HG03571 (cell line): ENCODE measurements around the gene RNFT2.

Experiments used
- ATAC-seq: cut with Tn5 transposase; IDR thresholded peaks from one replicate; pipeline ENCODE4 v1.9.1; 2021; ENCODE audit not compliant: unreplicated experiment

The RNFT2 gene

GRCh38 chr12:116876151-116876869 lies 138.2 kb downstream of the RNFT2 start:
- no peak for ATAC-seq

DNA sequence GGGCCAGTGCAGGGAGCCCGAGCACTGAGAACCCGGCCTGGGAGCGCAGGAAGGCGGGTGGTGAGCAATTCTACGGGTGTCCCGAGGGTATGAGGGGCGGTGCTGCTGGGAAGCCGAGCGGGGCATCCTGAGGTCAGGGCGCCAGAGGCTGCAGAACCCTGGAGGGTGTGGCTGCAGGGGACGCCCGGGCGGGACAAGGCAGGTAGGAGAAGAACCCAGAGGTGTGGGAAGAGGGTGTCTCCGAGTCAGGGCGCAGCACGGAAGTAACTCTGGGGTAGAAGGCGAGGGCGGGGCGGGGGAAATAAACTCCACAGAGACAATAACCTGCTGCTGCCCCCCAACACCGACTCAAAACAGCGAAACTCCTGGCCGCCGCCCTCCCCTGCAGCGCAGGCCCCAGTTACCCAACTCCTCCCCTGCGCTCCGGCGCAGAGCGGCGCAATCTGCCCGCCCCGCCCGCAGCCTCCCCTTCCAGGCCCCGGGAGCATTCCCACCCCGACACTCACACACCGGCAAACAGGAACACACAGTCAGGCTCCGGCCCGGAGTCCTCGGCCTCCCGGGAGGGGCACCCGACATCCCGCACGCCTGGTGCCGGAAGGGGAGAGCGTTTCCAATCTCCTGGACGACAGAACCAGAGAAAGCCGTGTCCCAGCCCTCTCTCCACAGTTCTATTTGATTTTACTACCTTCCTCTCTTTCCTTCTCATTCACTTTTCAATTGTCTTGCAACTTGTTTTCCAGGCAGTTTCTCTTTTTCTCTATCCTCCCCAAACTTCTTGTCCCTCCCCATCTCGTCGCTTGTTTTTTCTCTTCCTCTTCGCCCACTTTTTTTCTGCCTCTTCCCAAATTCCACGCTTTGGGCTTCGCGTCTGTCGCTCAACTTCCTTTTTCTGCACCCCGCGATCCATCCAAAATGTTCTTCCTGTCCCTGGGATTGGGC lies 140.7 kb downstream of the RNFT2 start:
- ATAC-seq, result no peak

DNA sequence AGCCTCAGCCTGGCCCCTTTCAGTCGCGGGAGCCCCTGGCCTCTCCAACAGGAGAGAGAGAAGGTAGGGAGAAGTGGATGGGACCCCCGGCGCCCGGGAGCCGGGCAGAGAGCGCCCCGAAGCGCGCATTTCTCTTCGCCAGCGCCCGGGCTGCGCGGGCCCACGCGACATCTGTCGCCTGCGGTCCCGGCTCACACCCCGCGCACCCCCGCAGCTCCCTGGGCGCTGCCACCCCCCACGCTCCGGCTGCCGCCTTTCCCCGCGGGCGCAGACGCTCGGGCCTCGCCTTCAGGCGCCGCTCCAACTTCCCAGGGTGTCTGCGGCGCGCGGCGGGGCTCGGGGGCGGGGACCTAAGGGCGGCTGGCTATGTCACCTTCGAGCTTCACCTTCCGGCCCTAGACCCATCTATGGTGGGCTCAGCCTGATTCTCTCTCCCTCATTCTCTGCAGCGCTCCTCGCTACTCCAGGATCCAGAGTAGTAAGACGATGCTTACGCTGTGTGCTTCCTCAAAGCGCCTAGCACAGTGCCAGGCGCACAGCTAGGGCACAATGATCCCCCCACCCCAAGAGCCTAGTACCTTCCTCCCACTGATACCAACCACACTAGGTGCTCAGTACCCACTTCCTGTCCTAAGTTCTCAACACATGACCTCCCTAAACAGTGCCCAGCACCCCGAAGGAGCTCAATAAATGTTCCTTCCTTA lies 141.5 kb downstream of the RNFT2 start:
- ATAC-seq, result no peak

DNA sequence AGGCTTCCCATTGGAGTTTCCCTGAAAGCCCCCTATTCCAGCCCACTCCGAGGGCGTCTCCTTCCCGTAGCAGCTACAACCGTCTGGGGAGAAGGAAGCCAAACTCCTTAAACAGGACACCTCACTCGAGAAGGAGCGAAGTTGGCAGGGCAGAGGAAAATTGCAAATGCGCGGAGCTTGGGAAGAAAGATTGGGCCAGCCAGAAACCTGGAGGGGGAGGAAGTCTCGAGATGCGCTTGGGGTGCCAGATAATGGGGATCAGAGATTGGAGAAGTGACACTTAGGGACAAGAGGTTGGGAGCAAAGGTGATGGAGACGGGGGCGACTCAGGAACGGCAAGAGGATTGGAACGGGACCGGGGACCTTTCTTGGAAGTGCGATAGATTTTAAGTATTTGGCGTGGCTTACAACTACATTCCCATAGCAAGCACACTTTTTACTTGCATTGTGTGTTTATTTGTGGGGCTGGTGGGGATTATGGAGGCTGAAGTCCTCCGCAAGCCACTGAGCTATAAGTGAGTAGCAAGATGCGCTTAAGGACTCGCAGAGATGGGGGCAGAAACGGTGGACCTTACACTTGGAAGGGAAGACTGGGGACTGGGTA lies 142.2 kb downstream of the RNFT2 start:
- ATAC-seq, result no peak

- ATAC-seq, result no peak
Measured at GRCh38 chr12:116880817-116881324, 142.8 kb downstream of the RNFT2 start.

DNA sequence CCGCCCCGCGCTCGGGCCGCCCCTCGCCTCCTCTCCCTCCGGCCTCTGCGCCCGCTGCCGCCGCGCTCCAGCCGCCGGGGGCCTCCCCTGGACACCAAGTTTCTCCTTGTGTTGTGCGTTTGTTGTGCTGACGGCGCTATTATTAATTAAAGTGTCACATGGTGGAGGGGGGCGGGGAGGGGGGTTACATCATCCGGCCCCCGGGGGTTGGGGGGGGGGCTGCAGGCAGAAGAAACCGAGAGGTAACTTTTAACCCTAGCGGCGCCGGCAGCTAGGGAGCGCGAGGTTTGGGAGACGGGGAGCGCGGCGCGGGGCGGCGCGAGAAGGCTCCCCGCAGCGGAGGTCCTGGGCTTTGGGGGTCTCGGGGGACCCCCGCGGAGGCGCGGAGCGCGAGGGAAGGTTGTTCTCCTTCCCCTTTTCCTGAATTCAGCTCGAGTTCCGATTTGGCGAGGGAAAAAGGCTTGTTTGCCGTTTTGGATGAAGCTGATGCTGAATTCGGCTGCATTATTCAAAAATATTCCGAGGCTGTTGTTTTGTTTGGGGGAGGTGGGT lies 143.3 kb downstream of the RNFT2 start, which contains the start of gene HRK:
TSS of gene HRK (minus strand) at position 117 of the 552 bp plus-strand sequence. CDS start 134 bp downstream, outside the sequence.
- ATAC-seq, result no peak

DNA sequence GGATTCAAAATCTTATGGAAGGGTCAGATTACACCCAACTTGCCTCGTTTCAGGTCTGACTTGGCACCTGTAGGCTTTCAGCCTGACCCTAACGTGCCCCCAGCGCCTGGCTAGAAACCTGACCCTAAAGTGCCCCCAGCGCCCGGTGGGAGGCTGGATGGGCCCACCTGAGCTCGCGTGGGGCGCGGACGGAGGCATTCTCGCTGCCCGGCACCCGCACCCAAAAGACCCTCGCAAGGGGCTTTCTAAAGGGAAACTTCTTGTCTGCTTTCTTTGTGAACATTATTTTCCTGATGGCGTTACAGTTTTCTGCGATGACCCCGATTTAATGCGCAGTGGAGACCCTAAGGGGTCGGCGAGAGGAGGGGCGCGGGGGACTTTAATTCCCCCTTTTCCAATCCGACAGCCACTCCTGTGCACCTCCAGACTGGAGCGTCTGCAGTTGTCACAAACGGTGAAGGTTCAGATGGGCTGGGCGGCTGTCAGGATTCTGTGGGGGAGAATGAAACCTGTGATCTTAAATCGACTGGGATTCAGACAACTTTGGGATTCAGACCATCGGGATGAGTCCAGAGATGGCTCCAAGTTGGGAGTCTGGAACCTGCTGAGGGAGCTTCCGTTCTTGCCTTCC lies 143.9 kb downstream of the RNFT2 start:
- ATAC-seq, result no peak

DNA sequence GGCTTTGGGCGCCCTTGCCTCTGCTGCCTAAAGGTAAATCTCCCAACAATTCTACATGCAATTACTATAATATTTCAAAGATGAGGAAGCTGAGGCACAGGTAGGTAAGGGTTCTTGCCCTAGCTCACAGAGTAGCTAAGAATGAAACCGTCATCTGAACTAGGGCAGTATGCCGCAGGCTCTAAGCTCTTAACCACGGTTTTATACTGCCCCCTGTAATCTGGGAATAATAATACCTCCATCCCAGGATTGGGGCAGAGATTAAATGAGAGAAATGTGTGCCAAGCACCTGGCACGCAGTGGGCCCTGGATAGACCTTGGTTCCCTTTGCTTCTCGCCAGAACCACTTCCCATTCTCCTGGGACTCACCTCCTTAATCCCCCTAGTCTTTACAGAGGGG lies 144.6 kb downstream of the RNFT2 start:
- no peak for ATAC-seq

DNA sequence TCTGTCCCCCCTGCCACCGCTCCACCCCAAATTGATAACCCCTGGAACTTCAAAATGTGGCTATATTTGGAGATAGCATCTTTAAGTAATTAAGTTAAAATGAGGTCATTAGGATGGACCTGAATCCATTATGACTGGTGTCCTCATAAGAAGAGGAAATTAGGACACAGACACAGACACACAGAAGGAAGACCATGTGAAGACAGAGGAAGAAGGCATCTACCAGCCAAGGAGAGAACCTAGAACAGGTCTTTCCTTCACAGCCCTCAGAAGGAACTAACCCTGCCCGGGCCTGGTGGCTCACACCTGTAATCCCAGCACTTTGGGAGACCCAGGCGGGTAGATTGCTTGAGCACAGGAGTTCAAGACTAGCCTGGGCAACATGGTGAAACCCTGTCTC lies 146.8 kb downstream of the RNFT2 start:
- no peak for ATAC-seq

GRCh38 chr12:116885491-116885890 lies 147.4 kb downstream of the RNFT2 start:
- no peak for ATAC-seq

DNA sequence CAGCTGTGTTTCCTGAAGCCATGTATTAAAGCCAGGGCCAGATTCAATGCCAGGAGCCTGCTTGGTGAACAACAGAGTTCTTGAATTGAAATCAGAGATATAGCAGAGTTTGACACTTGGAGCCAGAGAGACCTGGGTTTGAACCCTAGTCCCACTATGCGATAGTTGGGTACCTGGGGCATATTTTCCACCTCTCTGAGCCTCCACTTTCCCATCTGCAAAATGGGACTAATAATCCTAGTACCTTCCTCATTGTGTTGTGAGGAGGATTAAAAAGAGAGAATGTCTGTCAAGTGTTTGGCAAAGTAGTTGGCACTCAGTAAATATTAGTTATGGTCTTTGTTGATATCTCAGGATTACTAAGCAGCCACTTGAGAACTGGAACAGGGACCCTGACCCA lies 149.1 kb downstream of the RNFT2 start:
- no peak for ATAC-seq

GRCh38 chr12:116887897-116888296 lies 149.8 kb downstream of the RNFT2 start:
- ATAC-seq, result no peak

DNA sequence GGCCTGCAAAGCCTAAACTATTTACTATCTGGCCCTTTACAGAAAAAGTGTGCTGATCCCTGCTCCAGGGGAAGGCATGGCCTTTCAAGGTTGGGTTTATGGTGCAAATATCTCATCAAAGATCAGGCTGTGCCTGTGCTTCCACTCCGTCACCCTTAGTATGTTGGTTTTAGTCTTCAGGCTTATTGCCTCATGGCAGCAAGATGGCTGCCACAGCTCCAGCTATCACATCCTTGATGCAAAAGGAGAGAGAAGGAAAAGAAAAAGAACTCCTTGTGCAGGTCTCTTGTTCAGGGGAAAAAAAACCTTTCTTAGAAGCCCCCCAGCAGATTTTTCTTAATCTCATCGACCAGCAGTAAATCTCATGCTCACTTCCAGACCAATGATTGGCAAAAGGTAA lies 152.2 kb downstream of the RNFT2 start:
- no peak for ATAC-seq

DNA sequence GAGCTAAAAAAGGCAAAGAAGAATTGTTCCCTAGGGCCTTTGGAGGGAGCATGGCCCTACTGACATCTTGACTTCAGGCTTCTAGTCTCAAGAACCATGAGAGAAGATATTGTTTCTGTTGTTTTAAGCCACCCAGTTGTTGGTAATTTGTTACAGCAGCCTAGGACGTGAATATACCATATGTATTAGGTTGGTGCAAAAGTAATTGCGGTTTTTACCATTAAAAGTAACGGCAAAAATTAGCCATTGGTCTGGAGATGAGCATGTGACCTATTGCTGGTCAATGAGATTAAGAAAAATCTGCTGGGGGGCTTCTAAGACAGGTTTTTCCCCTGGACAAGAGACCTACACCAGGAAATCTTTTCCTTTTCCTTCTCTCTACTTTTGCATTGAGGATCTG lies 152.9 kb downstream of the RNFT2 start:
- no peak for ATAC-seq

DNA sequence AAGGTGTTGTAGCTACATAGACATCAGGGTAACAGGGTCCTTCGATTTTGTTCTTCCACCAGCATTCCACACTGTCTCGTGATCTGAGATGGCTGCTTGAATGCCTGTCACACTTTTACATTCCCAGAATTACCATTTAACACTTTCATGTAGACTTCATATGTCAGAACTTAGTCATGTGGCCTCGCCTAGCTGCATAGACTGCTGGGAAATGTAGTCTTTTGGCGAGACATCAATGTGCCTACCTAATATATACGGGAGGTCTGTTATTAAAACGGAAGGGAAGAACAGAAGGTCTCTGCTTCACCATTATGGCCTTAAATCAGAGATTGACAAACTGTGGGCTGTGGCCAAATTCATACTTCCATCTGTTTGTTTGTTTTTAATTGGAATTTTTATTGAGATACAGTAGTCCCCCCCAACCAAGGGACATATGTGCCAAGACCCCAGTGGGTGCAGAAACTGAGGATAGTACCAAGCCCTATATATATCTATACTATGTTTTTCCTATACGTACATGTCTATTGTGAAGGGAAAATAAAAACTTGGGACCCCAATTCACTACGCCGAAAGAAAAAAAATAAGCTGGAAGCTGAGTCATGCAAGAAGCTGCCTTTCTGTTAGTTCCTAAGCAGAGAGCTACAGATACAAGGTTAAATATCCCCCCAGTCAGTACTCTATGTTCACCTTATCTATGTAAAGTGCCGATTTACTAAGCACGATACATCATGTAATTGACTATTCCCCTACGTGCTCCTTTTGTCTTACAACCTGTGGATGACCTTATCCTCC lies 154.4 kb downstream of the RNFT2 start:
- no peak for ATAC-seq

- no peak for ATAC-seq
Measured at GRCh38 chr12:116894913-116895312, 156.8 kb downstream of the RNFT2 start.

DNA sequence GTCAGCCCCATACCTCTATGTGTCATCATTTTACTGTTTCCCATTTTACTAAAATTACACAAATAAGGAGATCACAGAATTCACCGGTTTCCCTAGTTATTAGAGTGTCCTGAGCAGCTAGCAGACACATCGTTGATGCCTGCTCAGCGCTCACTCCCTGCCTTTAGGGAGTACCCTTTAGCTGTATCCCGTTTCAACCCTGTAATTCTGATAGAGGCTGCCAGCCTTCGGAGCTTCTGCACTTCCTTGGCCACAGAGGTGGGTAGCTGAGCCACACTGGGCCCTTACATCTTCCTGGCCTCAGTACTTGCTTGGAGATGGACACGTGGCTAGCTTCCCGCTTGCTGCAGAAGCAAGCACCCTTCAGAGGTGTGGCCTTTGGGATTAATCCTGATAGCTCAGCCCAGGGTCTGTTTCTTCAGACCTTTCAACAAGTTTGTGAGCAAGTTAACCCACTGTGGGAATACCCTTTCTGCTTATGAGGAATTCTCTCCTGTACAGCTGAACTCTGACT lies 158.4 kb downstream of the RNFT2 start:
- ATAC-seq, result no peak

GRCh38 chr12:116897476-116897875 lies 159.4 kb downstream of the RNFT2 start:
- no peak for ATAC-seq

DNA sequence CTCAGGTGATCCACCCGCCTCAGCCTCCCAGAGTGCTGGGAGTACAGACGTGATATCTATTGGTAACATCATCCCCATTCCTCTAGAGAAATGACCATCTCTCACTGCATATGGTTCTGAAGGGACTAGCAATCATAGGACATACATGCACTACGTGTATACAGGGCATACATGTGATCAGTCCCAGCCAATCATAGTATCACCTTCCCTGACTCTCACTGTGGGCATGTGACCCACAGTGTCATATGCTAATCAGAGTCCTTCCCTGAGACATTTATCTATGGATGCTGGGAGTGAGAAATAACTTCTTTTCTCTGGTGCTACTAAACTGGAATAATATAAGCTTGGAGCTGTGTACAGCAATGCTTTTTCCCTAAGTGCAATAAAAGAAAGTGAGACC lies 160.6 kb downstream of the RNFT2 start:
- ATAC-seq, result no peak
